ENCODE results near the gene DDR2.

DDR2 gene

GRCh38 chr1:162627662-162628296, 4.5 kb upstream of the DDR2 start:
- peak; percentile 34 to 61 (median 57) for DNase-seq
- H3K4me3 ChIP-seq (ENCODE audit: control insufficient read depth in 1 of 7, extremely low read depth in 1 of 7, insufficient read depth in 4 of 7, low read depth in 2 of 7, low read length in 6 of 7): no peak overlapping the region
- no peaks in the 10 kb centered on the region for H3K36me3 ChIP-seq (ENCODE audit: control insufficient read depth in 4 of 4, insufficient read depth in 4 of 4, low read length in 3 of 4)
- H3K9me3 ChIP-seq (ENCODE audit: control extremely low read depth in 1 of 5, control insufficient read depth in 4 of 5, insufficient read depth in 2 of 5, low read depth in 1 of 5, low read length in 4 of 5): no peaks in the 10 kb centered on the region
- no peak overlapping the region for H3K27ac ChIP-seq (ENCODE audit: insufficient read depth in 1 of 2, low read depth in 1 of 2, low read length in 2 of 2, poor library complexity in 1 of 2, severe bottlenecking in 2 of 2)
- peaks cover 0 to 2% (median 0%) of the 10 kb centered on the region in 5 experiments for H3K27me3 ChIP-seq (replicated peaks in 2 of 5; ENCODE audit: control insufficient read depth in 4 of 5, insufficient read depth in 5 of 5, low read length in 4 of 5)
- ChIA-PET POLR2A (no interaction called here), CTCF (no interaction called here)
- no CpG with 5 or more reads among the region's 3 CpGs for whole genome bisulfite sequencing (ENCODE audit: insufficient coverage)
- H3K4me1 ChIP-seq (ENCODE audit: control extremely low read depth in 1 of 4, control insufficient read depth in 4 of 4, insufficient read depth in 4 of 4, low read length in 3 of 4): no peaks in the 10 kb centered on the region

DNA sequence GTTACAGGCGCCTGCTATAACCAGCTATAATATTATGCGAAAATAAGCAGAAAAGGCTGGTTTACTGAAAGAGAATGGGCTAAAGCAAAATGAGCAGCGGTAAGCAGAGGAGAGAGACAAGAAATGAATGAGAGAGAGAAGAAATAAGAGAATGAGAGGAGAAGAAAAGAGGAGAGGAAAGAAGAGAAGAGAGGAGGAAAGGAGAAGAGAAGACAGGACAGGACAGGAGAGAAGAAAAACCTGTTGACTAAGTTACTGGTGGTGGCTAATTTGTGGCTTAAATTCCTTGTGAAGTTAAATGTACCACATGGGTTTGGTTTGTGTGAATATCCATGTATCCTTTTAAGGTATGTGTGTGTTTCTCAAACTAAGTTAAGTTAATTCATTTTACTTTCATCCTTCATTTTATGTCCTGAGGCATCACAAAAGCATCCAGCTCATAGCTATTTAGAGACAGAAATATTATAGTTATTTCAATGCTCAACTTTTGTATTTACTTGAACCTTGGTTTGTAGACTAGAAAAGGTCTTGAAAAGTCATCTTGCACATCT, 3.1 kb upstream of the DDR2 start:
- no peak for DNase-seq
- no peak overlapping the region for H3K4me3 ChIP-seq (ENCODE audit: control insufficient read depth in 1 of 7, extremely low read depth in 1 of 7, insufficient read depth in 4 of 7, low read depth in 2 of 7, low read length in 6 of 7)
- peaks cover 0 to 2% (median 0%) of the 10 kb centered on the region in 5 experiments for H3K27me3 ChIP-seq (replicated peaks in 2 of 5; ENCODE audit: control insufficient read depth in 4 of 5, insufficient read depth in 5 of 5, low read length in 4 of 5)
- H3K36me3 ChIP-seq (ENCODE audit: control insufficient read depth in 4 of 4, insufficient read depth in 4 of 4, low read length in 3 of 4): no peaks in the 10 kb centered on the region
- no peaks in the 10 kb centered on the region for H3K4me1 ChIP-seq (ENCODE audit: control extremely low read depth in 1 of 4, control insufficient read depth in 4 of 4, insufficient read depth in 4 of 4, low read length in 3 of 4)
- no peaks in the 10 kb centered on the region for H3K9me3 ChIP-seq (ENCODE audit: control extremely low read depth in 1 of 5, control insufficient read depth in 4 of 5, insufficient read depth in 2 of 5, low read depth in 1 of 5, low read length in 4 of 5)
- ChIA-PET POLR2A (no interaction called here), CTCF (no interaction called here)
- WGBS (ENCODE audit: insufficient coverage): 96% methylated on average over 3 of the region's 3 CpGs
- no peak overlapping the region for H3K27ac ChIP-seq (ENCODE audit: insufficient read depth in 1 of 2, low read depth in 1 of 2, low read length in 2 of 2, poor library complexity in 1 of 2, severe bottlenecking in 2 of 2)

GRCh38 chr1:162629651-162630050, 2.6 kb upstream of the DDR2 start:
- CTCF ChIA-PET: interaction anchor here (0.7 to 1.0 kb wide), 2 partner anchors 13 to 123 kb away, joined by 3 read pairs; no protein-coding TSS in a partner anchor
- Histone ChIP-seq H3K36me3 (ENCODE audit: control insufficient read depth in 4 of 4, insufficient read depth in 4 of 4, low read length in 3 of 4) (no peaks in the 10 kb centered on the region), H3K4me3 (ENCODE audit: control insufficient read depth in 1 of 7, extremely low read depth in 1 of 7, insufficient read depth in 4 of 7, low read depth in 2 of 7, low read length in 6 of 7) (no peak overlapping the region), H3K9me3 (ENCODE audit: control extremely low read depth in 1 of 5, control insufficient read depth in 4 of 5, insufficient read depth in 2 of 5, low read depth in 1 of 5, low read length in 4 of 5) (no peaks in the 10 kb centered on the region), H3K4me1 (ENCODE audit: control extremely low read depth in 1 of 4, control insufficient read depth in 4 of 4, insufficient read depth in 4 of 4, low read length in 3 of 4) (no peaks in the 10 kb centered on the region), H3K27me3 (replicated peaks in 2 of 5; ENCODE audit: control insufficient read depth in 4 of 5, insufficient read depth in 5 of 5, low read length in 4 of 5) (peaks cover 0 to 2% (median 0%) of the 10 kb centered on the region in 5 experiments), H3K27ac (ENCODE audit: insufficient read depth in 1 of 2, low read depth in 1 of 2, low read length in 2 of 2, poor library complexity in 1 of 2, severe bottlenecking in 2 of 2) (no peak overlapping the region)
- POLR2A ChIA-PET: interaction anchor here (0.7 kb wide), 1 partner anchor 624 kb away, joined by 3 read pairs; no protein-coding TSS in a partner anchor
- no CpG with 5 or more reads among the region's 2 CpGs for WGBS (ENCODE audit: insufficient coverage)
- no peak for DNase-seq

DNA sequence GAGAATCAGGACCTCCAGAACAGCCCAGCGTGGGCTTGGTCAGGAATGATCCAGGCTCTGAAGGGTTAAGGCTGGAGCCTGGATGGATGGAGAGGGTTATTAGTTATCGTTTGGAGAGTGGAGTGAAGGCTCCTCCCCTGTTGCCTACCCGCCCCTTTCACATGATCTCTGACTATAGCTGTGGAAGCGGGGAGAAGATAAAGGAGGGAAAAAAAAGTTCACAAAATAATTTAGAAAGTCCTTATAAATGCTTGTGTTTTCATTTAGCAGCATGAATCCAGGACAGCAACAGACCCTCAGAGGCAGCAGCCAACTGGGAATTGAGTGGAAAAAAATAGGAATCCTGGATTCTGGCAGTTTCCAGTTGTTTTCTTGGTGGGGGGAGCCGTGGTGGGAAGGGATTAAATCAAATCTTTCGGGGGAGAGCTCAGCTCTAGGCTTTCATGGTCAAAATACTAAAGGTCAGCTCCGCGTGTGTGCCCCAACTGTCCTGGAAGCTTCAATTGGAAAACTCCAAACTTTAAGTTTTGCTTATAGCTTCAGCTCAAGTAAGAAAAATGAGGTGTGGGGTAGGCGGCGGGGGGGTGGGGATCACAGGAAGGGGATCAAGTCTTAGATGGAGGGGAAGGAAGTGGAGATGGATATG, 595 bp upstream of the DDR2 start:
- H3K9me3 ChIP-seq (ENCODE audit: control extremely low read depth in 1 of 5, control insufficient read depth in 4 of 5, insufficient read depth in 2 of 5, low read depth in 1 of 5, low read length in 4 of 5): no peaks in the 10 kb centered on the region
- H3K27ac ChIP-seq (ENCODE audit: insufficient read depth in 1 of 2, low read depth in 1 of 2, low read length in 2 of 2, poor library complexity in 1 of 2, severe bottlenecking in 2 of 2): no peak overlapping the region
- ChIA-PET POLR2A (no interaction called here), CTCF (interaction anchor here (0.6 to 1.6 kb wide), 2 partner anchors 10 to 489 kb away, joined by 3 to 5 read pairs; no protein-coding TSS in a partner anchor)
- H3K4me1 ChIP-seq (ENCODE audit: control extremely low read depth in 1 of 4, control insufficient read depth in 4 of 4, insufficient read depth in 4 of 4, low read length in 3 of 4): no peaks in the 10 kb centered on the region
- H3K27me3 ChIP-seq (replicated peaks in 2 of 5; ENCODE audit: control insufficient read depth in 4 of 5, insufficient read depth in 5 of 5, low read length in 4 of 5): peaks cover 0 to 2% (median 0%) of the 10 kb centered on the region in 5 experiments
- no peak for DNase-seq
- H3K36me3 ChIP-seq (ENCODE audit: control insufficient read depth in 4 of 4, insufficient read depth in 4 of 4, low read length in 3 of 4): no peaks in the 10 kb centered on the region
- H3K4me3 ChIP-seq (ENCODE audit: control insufficient read depth in 1 of 7, extremely low read depth in 1 of 7, insufficient read depth in 4 of 7, low read depth in 2 of 7, low read length in 6 of 7): no peak overlapping the region
- WGBS (ENCODE audit: insufficient coverage): 82% methylated on average over 7 of the region's 10 CpGs

- no peak for DNase-seq
- Histone ChIP-seq H3K4me3 (ENCODE audit: control insufficient read depth in 1 of 7, extremely low read depth in 1 of 7, insufficient read depth in 4 of 7, low read depth in 2 of 7, low read length in 6 of 7) (peak overlapping the region in 1 of 7 experiments; percentile 19), H3K9me3 (ENCODE audit: control extremely low read depth in 1 of 5, control insufficient read depth in 4 of 5, insufficient read depth in 2 of 5, low read depth in 1 of 5, low read length in 4 of 5) (no peaks in the 10 kb centered on the region), H3K36me3 (ENCODE audit: control insufficient read depth in 4 of 4, insufficient read depth in 4 of 4, low read length in 3 of 4) (no peaks in the 10 kb centered on the region), H3K4me1 (ENCODE audit: control extremely low read depth in 1 of 4, control insufficient read depth in 4 of 4, insufficient read depth in 4 of 4, low read length in 3 of 4) (no peaks in the 10 kb centered on the region), H3K27me3 (replicated peaks in 2 of 5; ENCODE audit: control insufficient read depth in 4 of 5, insufficient read depth in 5 of 5, low read length in 4 of 5) (peaks cover 0 to 2% (median 0%) of the 10 kb centered on the region in 5 experiments), H3K27ac (ENCODE audit: insufficient read depth in 1 of 2, low read depth in 1 of 2, low read length in 2 of 2, poor library complexity in 1 of 2, severe bottlenecking in 2 of 2) (no peak overlapping the region)
- ChIA-PET CTCF (interaction anchor here (1.6 kb wide), 1 partner anchor 9 kb away, joined by 5 read pairs; no protein-coding TSS in a partner anchor), POLR2A (no interaction called here)
- WGBS (ENCODE audit: insufficient coverage): 88% methylated on average over 3 of the region's 4 CpGs
Measured at GRCh38 chr1:162632698-162633080, 425 bp downstream of the DDR2 start.

- WGBS (ENCODE audit: insufficient coverage): 100% methylated on average over 4 of the region's 8 CpGs
- Histone ChIP-seq H3K9me3 (ENCODE audit: control extremely low read depth in 1 of 5, control insufficient read depth in 4 of 5, insufficient read depth in 2 of 5, low read depth in 1 of 5, low read length in 4 of 5) (no peaks in the 10 kb centered on the region), H3K4me3 (ENCODE audit: control insufficient read depth in 1 of 7, extremely low read depth in 1 of 7, insufficient read depth in 4 of 7, low read depth in 2 of 7, low read length in 6 of 7) (no peak overlapping the region), H3K27ac (ENCODE audit: insufficient read depth in 1 of 2, low read depth in 1 of 2, low read length in 2 of 2, poor library complexity in 1 of 2, severe bottlenecking in 2 of 2) (no peak overlapping the region), H3K36me3 (ENCODE audit: control insufficient read depth in 4 of 4, insufficient read depth in 4 of 4, low read length in 3 of 4) (no peaks in the 10 kb centered on the region), H3K4me1 (ENCODE audit: control extremely low read depth in 1 of 4, control insufficient read depth in 4 of 4, insufficient read depth in 4 of 4, low read length in 3 of 4) (no peaks in the 10 kb centered on the region), H3K27me3 (replicated peaks in 2 of 5; ENCODE audit: control insufficient read depth in 4 of 5, insufficient read depth in 5 of 5, low read length in 4 of 5) (peaks cover 0 to 2% (median 0%) of the 10 kb centered on the region in 5 experiments)
- CTCF ChIA-PET: interaction anchor here (1.6 kb wide), 1 partner anchor 8 kb away, joined by 5 read pairs; no protein-coding TSS in a partner anchor
- DNase-seq: no peak
- POLR2A ChIA-PET: no interaction called here
Measured at GRCh38 chr1:162633081-162633762, 958 bp downstream of the DDR2 start.

Data from common myeloid progenitor, CD34-positive (primary cell).